ENCODE data around the gene RAET1L. TPM values are rescaled to one million over a fixed set of nuclear protein-coding genes. Genes with fewer than 3 reads are reported as not detected.
A peak's percentile ranks its signal among the peaks of the same experiment; 100 is the strongest.

Gene RAET1L
- total RNA-seq, 2 donors from 2014 or later, result not detected

GRCh38 chr6:150044621-150045145 lies 19.4 kb upstream of the RAET1L start:
- Histone ChIP-seq H3K36me3 (no peaks in the 10 kb centered on the region), H3K4me1 (ENCODE audit: control insufficient read depth in 1 of 2, low read depth in 2 of 2) (no peaks in the 10 kb centered on the region), H3K27me3 (replicated peaks; ENCODE audit: insufficient read depth) (no peaks in the 10 kb centered on the region), H3K9me3 (no peaks in the 10 kb centered on the region), H3K27ac (no peak overlapping the region), H3K4me3 (no peak overlapping the region)
- ATAC-seq (ENCODE audit: insufficient number of reproducible peaks, low FRiP score, low read depth), result no peak
- TF ChIP-seq, protein P1, sequence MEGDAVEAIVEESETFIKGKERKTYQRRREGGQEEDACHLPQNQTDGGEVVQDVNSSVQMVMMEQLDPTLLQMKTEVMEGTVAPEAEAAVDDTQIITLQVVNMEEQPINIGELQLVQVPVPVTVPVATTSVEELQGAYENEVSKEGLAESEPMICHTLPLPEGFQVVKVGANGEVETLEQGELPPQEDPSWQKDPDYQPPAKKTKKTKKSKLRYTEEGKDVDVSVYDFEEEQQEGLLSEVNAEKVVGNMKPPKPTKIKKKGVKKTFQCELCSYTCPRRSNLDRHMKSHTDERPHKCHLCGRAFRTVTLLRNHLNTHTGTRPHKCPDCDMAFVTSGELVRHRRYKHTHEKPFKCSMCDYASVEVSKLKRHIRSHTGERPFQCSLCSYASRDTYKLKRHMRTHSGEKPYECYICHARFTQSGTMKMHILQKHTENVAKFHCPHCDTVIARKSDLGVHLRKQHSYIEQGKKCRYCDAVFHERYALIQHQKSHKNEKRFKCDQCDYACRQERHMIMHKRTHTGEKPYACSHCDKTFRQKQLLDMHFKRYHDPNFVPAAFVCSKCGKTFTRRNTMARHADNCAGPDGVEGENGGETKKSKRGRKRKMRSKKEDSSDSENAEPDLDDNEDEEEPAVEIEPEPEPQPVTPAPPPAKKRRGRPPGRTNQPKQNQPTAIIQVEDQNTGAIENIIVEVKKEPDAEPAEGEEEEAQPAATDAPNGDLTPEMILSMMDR (IDR thresholded peaks at IDR 0.05), result no peak
- DNase-seq (ENCODE audit: low spot score), result no peak

DNA sequence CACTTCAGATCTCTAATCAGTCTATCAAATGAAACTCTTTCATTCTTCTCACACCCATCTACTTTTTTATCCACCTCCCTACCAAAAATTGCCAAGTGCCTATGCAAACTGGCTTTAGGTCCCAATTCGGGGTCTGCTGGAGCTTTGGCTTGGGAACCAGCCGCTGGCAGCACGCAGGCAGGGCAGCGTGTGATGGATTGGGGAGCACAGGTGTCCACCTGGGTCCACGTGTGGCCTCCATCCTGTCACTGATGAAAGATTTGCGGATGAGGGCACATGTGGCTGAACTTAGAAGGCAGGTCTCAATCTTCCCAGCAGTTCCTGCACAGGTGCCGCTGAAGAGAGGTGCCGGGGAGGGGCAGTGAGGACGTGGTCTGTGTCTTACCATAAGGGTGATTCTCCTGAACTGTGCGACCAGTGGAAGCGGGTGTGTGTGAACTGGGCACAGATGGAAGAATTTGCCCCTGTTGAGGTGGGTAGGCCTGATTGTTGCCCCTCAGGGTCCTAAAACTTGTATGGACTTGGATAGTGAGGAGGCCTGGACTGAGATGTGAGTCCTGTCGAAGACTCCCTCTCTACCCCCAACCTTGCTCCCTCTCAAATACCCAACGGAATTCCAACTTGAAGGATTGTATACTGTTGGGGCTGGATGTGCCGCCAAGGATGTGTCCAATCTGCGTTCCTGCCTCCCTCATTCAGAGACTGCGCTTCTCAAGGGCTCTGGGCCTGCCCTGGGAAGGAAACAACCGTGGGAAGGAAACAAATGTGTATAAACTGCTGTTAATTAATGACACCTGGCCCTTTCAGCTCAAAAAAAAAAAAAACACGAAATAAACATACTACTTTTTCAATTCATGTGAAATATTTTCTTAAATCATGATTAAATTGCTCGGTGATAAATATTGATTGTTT lies 18.4 kb upstream of the RAET1L start:
- Histone ChIP-seq H3K27ac (no peak overlapping the region), H3K4me1 (ENCODE audit: control insufficient read depth in 1 of 2, low read depth in 2 of 2) (no peaks in the 10 kb centered on the region), H3K4me3 (no peak overlapping the region), H3K36me3 (no peaks in the 10 kb centered on the region), H3K27me3 (replicated peaks; ENCODE audit: insufficient read depth) (no peaks in the 10 kb centered on the region), H3K9me3 (no peaks in the 10 kb centered on the region)
- TF ChIP-seq, protein P1 (IDR thresholded peaks at IDR 0.05), result no peak
- ATAC-seq (ENCODE audit: insufficient number of reproducible peaks, low FRiP score, low read depth) (no peak), DNase-seq (ENCODE audit: low spot score) (no peak)

DNA sequence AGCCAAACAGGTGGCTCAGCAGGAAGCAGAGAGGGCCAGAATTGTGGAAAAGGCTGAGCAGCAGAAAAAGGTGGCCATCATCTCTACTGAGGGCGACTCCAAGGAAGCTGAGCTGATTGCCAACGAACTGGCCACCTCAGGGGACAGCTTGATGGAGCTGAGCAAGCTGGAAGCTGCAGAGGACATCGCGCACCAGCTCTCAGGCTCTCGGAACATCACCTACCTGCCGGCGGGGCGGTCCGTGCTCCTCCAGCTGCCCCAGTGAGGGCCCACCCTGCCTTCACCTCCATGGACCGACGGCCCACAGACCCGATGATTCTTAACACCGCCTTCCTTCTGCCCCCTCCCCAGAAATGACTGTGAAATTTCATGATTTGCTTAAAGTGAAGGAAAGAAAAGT lies 17.8 kb upstream of the RAET1L start:
- Histone ChIP-seq H3K9me3 (no peaks in the 10 kb centered on the region), H3K27me3 (replicated peaks; ENCODE audit: insufficient read depth) (peaks cover under 1% of the 10 kb centered on the region), H3K4me3 (no peak overlapping the region), H3K36me3 (no peaks in the 10 kb centered on the region), H3K27ac (no peak overlapping the region), H3K4me1 (ENCODE audit: control insufficient read depth in 1 of 2, low read depth in 2 of 2) (peaks cover 4 to 5% of the 10 kb centered on the region in 2 donors)
- ATAC-seq (ENCODE audit: insufficient number of reproducible peaks, low FRiP score, low read depth) (no peak), DNase-seq (ENCODE audit: low spot score) (no peak)
- TF ChIP-seq, protein P1 (IDR thresholded peaks at IDR 0.05), result no peak

- peaks cover 12% of the 10 kb centered on the region for H3K27me3 ChIP-seq (replicated peaks; ENCODE audit: insufficient read depth)
- no peak for ATAC-seq (ENCODE audit: insufficient number of reproducible peaks, low FRiP score, low read depth)
- peak overlapping the region; percentile 66 for H3K4me3 ChIP-seq
These were observed 13.1 kb upstream of the RAET1L start for GRCh38 chr6:150038202-150039062.

More at GRCh38 chr6:150038202-150039062, 13.1 kb upstream of the RAET1L start:
- Histone ChIP-seq H3K9me3 (no peaks in the 10 kb centered on the region), H3K4me1 (ENCODE audit: control insufficient read depth in 1 of 2, low read depth in 2 of 2) (peaks cover 13 to 16% of the 10 kb centered on the region in 2 donors), H3K36me3 (no peaks in the 10 kb centered on the region), H3K27ac (no peak overlapping the region)
- no peak for DNase-seq (ENCODE audit: low spot score)
- TF ChIP-seq, protein P1 (IDR thresholded peaks at IDR 0.05), result no peak

Measured in thoracic aorta (tissue), 2 donors.